IPS-11a (cell line): ENCODE data around the gene SCRN2.
A peak's percentile ranks its signal among the peaks of the same experiment; 100 is the strongest.

Source experiments
- H3K4me3 ChIP-seq: one replicate; pipeline ENCODE4 v1.5.1; 2013; ENCODE audit warnings: low read depth, low read length, control low read depth

The SCRN2 gene

DNA sequence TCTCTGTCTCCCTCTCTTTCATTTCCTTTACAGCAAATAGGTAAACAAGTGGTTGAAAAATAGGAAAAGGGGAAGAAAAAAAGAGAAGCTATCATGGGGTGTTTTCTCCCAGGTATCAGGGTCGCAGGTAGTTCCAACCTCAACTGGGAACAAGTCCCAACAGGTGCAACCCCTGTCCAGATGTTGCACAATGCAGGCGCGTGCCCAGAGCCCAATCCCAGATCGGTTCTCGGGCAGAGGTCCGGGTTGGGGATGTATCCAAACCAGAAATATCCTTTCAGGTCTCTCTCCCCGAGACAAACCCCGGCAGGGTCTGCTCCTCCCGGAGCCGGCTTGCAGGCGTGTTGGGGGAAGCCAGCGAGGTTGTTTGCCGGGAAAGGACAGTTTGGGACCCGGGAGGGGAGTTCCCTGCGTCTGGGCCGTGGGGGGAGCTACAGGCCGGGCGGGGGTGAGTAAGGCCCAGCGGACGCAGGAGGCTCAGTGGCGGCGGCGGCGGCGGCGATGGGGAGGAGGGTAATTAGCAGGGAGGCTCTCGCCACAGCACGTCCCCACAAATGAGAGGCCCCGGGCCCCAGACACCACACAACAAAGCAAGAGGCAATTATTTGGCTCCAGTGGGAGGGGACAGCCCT lies 31.1 kb upstream of the SCRN2 start:
- H3K4me3 ChIP-seq: peak overlapping the region; percentile 17

DNA sequence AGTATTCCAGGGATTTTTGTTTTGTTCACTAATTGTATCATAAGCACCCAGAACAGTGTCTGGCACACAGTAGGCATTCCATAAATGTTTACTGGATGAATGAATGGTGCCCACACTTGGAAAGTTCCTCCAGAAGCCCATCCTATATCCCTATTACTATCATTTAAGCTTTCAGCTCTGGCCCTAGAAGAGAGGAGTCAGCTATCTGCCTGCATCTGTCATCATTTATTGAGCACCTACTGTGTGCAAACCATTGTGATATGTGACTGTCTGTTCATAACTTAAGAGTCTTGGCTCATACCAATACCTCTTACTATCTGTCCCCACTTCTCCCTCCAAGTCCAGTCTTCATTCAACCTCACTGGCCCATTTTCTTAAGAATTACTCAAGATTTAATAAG lies 30.0 kb upstream of the SCRN2 start:
- H3K4me3 ChIP-seq: no peak overlapping the region

DNA sequence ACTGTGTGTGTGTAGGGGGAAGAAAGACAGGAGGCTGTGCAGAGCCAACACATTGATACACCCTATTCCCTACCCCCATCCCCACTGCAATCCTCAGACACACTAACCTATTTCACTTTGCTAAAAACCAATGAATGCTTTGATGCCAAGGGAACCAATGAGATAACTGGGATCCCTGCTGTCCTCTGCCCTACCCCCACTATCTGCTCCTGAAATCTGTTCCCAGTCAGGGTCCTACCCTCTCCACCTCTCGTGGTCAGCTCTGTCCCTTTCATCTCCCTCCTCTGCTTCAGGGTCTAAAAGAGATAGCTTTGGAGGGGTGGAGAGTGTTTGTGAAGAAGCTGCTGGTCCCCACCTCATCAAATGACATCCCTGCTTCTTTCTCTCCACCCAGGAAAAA lies 29.0 kb upstream of the SCRN2 start:
- no peak overlapping the region for H3K4me3 ChIP-seq

DNA sequence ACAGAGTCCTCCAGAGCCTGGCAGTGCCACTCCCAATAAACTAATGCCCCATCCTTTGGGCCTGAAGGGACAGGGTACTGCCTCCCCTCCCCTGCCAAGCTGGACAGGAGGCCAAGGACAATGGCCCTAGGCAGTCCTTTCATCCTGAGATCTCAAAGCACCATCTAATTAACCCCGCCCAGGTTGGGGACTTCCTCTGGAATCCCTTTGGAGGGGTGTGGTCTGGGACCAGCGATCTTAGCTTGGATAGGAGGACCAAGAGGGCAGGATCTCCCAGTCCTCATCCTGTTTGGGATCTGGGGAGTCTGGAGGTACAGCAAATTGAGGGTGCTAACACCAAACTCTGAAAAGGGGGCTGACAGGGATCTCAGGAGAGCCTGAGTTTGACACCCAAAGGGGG lies 28.0 kb upstream of the SCRN2 start:
- H3K4me3 ChIP-seq: no peak overlapping the region

DNA sequence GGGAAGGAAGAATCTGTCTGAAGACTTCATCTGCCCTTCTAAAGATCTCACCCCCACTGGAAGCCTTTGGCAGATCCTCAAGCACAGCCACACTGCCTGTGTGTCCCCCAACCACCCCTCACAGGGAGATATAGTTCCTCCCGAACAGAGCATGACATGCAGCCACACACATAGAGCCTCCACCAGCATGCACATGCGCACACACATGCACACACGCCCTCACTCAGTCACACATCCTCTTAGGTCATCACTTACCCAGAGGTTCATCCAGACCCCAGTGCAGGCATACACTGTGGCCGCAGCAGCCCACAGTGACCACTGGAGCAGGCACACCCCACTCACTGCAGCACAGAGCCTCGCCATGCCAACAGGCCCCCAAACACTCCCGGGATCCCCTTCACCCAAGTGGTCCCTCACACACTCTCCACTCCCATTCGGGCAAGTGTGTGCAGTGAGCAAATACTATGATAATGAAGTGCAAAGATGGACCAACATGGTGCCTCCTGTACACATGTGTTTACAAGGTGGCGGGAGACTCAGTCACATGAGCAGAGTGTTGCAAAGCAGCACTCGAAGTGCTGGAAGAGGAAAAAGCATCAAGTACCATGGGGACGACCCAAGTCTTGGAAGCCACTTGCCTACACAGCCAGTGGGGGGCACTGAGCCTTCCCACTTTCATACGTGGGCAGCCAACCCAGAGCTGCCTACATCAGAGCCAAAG lies 26.9 kb upstream of the SCRN2 start:
- no peak overlapping the region for H3K4me3 ChIP-seq

DNA sequence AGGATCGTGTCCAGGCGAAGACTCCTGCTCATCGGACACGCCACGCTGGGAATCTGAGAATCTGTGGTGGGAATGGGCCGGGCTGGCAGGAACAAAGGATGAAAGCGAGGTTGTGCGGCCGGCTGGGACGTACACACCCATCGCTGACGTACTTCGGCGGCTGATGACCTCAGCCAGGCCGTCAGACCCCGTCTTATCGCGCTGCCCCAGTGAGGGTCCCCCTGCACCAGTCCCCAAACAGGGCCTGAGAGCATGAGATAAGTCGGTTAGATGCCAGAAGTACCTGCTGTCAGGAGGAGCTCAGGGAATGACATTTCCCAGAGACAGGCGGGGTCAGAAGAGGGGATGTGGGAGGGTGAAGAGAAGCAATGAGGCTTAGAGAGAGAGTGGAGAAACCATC lies 25.9 kb upstream of the SCRN2 start:
- H3K4me3 ChIP-seq: no peak overlapping the region

DNA sequence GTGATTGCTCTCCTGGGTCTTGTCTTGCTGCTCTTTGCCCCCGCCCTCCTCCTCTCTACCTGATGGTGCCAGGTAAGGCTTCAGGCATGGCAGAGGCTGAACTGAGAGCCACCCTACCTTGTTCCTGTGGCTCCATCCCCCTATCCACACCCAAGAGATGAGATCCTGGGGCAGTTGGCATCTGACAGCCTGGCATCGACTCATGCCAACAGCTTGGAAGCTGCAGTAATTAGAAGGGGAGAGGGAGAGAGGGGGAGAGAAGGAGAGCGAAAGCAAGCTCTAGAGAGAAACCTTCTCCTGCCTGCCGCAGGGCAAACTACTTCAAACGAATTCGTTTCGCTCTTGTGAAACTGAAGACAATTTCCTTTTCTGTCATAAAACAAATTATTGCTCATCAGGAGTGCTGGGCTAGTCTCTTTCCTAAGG lies 23.7 kb upstream of the SCRN2 start:
- no peak overlapping the region for H3K4me3 ChIP-seq

DNA sequence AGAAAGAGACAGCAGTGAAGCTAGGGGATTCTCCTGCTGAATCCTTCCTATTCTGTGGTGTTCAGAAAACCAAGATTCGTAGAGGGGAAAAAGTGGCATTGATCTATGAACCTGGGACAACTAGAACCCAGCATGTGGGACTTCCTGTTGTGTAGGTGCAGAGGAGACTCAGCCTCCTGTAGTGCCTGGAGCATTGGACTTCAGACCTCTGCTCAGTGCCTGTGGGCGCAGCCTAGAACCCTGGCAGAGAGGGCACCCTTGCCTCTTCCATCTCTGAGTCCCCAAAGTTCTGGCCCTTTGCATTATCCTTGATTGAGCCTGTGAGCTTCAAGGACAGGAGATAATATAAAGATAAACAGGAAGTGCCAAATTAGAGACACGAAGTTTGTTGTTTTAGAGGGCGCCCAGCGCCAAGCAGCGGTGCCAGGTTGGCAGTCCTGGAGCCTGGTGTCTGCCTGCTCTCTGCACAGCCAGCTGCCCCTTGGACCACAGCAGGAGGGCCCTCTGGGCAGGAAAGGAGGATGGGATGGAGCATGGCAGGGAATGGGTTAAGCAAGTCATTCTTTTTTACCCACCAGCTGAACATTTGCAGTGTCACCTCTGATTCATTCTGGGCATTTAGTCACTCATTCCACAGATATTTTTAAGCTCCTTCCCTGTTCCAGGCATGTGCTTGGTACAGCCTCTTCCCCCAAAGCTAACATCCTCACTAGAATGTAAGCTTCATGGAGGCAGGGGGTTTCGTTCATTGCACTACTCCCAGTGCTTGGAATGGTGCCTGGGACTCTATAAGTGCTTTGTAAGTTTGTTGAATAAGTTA lies 21.8 kb upstream of the SCRN2 start:
- H3K4me3 ChIP-seq: no peak overlapping the region

DNA sequence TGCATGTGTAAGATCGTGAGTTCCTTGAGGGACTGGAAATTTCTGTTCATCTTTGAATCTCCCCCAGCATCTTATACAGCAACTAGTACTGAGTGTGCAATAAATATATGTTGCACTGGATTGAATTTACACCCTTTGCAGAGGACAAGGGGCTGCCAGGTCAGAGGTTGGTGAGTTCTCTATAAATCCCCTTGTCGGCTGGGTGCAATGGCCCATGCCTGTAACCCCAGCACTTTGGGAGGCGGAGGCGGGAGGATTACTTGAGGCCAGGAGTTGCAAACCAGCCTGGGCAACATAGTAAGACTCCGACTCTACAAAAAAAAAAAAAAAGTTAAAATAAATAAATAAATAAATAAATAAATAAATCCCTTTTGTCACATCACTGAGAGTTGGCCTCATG lies 19.3 kb upstream of the SCRN2 start:
- H3K4me3 ChIP-seq: no peak overlapping the region

DNA sequence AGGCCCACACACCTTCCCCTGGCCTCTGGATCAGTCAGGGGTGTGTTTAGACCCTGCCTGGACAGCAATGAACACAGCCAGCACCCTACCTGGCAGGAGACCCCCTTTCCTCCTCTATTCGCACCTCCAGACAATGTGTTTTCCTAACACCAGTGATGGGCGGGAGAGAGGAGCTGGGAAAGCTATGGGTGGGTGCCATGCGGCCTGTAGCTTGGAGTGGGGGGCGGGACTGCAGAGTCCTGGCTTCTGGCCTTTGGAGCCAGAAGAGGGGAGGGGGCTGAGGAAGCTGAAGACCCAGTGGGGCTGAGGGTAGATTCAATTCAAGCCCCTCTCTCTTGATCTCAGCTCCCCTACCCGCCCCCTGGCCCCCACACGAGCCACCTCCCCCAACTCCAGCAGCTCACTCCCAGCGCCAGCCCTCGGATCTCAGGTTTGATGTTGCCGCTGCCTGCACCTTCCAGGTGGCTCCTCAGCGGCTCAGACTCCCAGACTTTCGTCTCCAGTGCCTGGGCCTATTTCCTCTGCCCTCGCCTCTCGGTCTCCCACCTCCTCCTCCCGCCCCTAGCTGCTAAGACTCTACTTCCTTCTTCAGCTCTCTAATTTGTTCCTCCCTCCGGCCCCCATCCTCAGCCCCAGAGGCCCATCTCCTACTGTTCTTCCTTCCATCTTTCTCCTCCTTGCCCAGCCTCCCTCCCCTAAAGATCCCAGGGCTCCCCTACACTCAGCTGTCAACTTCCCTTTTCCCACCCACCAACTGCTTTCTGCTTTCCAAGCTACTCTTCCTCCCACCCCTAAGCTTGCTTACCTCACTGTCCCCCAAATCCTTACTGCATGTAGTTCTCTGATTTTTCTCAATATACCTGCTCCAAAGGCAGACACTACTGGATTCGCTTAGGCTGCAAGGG lies 16.7 kb upstream of the SCRN2 start:
- no peak overlapping the region for H3K4me3 ChIP-seq

DNA sequence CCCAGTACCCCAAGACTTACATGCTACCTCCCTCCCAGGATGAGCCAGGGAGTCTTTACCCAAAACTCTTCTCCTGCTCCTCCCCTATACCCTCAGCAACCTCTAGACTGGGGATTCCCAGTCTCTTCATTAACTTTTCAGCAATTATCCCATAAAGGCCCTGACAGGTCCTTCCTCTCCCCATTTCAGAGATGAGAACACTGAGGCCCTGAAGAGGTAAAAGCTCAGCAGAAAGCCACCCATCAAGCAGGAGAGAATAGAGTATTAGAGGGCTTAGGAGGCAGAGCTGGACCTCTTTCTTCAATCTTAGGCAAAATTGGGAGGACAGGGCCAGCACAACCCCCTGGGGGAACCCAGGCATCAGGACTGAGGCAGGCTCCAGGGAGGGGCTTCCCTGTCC lies 15.8 kb upstream of the SCRN2 start:
- no peak overlapping the region for H3K4me3 ChIP-seq

DNA sequence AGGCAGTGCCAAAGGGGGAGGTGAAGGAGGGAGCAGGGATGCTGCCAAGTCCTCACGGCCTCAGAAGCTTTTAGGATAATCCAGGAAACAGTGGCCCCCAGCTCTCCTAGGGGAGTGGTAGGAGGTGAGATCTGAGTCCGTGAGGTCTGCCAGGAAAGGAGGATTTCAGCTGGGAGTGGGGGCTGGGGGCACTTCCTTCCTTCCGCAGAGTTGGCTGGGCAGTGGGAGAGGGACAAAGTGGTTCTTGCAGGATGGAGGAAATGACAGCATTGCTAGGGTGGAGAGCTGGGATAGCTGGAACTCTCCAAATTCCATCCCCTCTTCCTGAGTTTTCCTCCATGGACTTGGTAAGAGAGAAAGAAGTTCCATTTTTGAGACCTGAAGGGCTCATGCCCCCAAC lies 14.7 kb upstream of the SCRN2 start:
- no peak overlapping the region for H3K4me3 ChIP-seq

DNA sequence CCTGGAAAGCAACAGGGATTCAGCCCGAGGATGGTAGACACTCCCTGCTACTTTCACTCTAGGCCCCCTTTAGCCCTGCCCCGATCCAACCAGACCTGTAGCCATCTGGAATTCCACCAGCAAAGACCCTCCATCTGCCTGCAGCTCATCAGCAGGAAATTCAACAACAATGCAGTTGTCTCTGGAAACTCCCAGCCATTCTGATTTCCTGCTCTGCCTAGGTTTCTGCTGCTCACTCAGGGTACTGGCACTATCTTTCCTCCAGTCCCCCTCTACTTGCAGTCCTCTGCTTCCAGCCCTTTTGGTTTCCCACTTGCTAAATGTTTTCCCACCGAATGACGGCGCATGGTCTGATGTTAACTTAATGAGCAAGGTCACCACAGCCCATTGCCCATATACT lies 12.5 kb upstream of the SCRN2 start:
- no peak overlapping the region for H3K4me3 ChIP-seq

DNA sequence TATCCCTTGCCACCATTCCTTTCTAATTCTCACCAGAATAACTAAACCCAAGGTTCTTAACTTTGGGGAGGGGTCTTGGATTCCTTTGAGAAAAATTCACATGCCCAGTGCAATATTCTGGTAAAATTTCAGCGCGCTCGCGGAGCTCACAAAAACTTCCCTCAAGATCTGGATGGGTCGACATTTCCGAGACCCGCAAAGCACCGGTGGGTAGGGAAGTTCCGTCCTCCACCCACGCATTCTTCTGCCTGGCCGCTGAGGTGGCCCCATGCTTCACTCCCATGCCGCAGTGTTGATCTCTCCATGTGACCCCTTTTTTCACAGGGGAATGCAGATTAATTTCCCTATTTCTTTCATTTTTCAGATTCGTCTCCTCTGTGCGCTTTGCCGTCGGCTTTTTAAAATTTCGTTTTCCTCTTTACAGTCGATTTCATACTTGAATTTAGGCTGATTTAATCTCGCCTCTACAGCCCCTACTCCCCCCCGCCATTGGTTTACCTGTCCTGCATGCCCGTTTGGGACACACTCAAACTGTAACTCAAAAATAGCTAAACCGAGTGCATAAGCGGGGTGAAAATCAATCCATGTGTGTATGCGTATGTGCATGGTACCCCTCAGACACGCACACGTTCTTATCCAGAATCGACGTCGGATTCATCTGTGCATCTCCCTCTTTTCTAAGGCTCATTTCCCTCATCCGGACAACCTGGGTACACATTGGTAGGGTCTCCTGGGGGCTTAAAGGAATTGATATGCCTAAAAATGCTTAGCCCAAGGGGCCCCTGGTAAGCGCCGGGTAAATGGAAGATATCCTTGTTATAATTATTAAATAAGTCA lies 11.3 kb upstream of the SCRN2 start:
- no peak overlapping the region for H3K4me3 ChIP-seq

DNA sequence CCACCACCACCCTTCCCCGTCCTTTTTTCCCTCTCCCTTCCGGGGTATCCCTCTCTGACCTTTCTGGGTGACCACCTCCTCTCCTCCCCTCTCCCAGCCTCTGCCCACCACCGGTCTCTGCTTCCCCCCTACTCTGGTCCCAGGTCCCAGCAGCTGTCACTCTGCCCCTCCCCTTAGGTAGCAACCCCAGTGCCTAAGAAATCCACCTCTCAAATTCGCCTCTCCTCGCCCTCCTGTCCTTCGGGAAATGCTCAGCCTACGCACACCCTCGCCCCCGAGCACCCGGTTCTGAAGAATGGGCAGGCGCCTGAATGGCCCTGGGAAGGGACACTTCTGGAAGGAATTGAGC lies 10.7 kb upstream of the SCRN2 start:
- H3K4me3 ChIP-seq: no peak overlapping the region

DNA sequence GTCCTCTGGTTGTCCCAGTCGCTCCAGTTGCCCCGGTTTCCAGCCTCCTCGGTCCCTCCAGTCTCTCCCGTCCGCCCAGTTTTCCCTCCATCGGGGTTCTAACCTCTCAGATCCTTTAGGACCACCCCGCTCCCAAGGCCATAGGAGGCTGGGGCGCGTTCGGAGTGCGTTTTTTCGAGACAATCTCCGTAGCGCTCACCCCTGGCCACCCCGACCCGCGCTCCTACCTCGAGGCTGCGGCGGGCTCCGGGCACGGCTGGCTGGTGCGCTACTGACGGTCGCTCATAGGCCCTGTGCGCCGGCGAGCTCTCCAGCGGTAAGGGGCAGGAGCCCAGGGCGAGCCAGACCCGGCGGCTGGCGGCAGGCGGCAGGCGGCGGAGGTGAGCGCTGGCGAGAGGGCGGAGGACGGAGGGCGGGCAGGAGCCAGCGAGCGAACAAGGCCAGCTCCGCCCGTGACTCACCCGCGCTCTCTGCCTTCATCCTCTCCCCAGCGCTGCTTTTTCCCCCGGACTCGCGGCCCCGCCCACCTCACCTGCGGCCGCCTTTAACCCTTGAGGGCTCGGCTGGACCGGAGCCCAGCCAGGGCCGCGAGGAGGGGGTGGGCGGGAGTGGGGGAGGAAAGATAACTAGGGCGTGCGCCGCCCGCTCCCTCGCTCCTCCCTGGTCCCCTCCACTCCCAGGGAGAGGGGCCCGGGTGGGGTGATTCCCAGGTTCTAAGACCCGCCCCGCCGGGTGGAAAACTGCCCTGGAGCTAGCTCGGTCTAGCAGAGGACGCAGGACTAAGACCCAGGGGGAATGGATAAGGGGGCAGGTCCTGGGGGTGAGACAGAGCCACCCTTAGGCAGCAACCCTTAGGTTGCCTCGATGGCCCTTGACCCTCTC lies 9.9 kb upstream of the SCRN2 start, which contains the start of gene SP6:
Gene SP6 (minus strand): TSS at position 472 of the 882 bp plus-strand sequence. CDS start 2,734 bp downstream, outside the sequence.
- peak within 1 kb of the TSS; percentile 48 for H3K4me3 ChIP-seq

DNA sequence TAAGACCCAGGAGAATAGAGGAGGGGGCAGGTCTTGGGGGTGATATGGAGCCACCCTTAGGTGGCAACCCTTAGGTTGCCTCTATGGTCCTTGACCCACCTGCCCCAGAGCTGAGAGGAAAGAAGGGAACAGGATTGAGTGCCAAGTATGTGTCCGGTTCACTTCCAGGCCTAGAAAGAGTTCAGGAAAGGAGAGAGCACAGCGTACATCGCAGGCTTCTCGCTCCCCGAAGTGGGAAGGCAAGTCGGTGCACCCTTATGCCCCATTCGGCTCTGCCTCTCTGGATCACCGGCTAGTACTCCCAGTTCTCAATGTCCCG lies 9.3 kb upstream of the SCRN2 start:
- peak overlapping the region; percentile 27 for H3K4me3 ChIP-seq

DNA sequence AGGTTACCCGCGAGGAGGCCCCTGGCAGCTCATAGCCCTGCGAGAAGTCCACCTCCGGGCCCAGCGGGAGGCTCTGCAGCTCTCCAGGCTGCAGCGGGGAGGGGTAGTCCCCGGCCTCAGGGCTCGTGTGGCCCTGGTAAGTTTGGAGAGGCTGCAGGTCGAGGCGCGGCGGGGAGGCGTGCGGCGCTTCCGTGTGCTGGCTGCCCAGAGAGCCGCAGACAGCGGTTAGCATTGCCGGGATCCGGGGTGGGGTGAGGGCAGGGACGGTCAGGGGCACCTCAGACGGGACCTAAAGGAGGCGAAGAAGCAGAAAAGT lies 7.1 kb upstream of the SCRN2 start:
- peak overlapping the region; percentile 35 for H3K4me3 ChIP-seq
